ENCODE results near the gene TM9SF1. TPM values are rescaled to one million over a fixed set of nuclear protein-coding genes. Genes with fewer than 3 reads are reported as not detected.

The TM9SF1 gene
- total and polyA plus RNA-seq, 2 of the 4 experiments (the other 2 are of a cell fraction): 40.4 to 65.6 TPM

DNA sequence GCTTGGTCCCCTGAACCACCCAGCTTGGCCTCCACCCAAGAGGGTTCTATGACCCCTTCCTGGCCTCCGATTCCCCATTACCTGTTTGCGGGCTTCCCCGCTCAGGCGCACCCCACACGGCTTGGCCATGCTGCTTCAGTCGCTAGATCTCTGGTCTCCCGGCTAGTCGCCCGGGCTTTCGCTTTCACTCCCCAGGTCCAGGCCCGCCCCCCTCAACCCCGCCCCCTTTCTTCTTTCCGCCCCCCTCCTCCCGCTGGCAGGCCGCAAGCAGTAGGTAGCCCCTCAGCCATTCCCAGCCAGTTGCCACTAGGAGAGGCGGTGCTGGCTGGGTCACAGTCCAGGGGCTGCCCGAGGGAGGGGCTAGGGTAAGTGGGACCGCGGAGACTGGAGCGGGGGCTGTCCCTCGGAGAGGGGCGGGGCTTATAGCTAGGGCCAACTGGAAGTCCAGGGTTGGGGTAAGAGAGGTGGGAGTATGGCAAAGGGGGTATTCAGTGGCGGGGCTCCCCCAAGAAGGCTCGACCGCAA lies 48.7 kb downstream of the TM9SF1 start, which contains the start of gene PSME2:
PSME2 (minus strand) TSS at position 158 of the 525 bp plus-strand sequence; CDS start at position 129, 29 bp downstream.
- BruUV-seq (replicated peaks): no TSS peak
- H3K23ac ChIP-seq (ENCODE audit: low read depth, low read length): peak within 1 kb of the TSS; percentile 88
- CTCF ChIA-PET: interaction anchor here (0.6 to 1.5 kb wide), 5 partner anchors 10 to 63 kb away, joined by 3 read pairs; partner anchors contain the start of gene IRF9
- H3K27me3 ChIP-seq (ENCODE audit: control insufficient read depth, insufficient read depth, low read length): no peaks in the 10 kb centered on the region
- peaks cover 10% of the 10 kb centered on the region for H3K4me1 ChIP-seq (ENCODE audit: control insufficient read depth, insufficient read depth, low read length)
- peak within 1 kb of the TSS; percentile 46 for H4K5ac ChIP-seq (ENCODE audit: low read depth, low read length)
- no peaks in the 10 kb centered on the region for H3K9me3 ChIP-seq (ENCODE audit: control insufficient read depth, insufficient read depth, low read length)
- intact Hi-C loops (cut with micrococcal nuclease) (loop anchor here (2.0 kb wide), 1 partner anchor 150 kb away; no protein-coding TSS in a partner anchor), dilution Hi-C loops (cut with HindIII; ENCODE audit: low sequenced_read_pairs, unreplicated experiment) (no loop called here), in situ Hi-C loops (cut with MboI; ENCODE audit: low sequenced_read_pairs) (loop anchor here (25.0 kb wide), 2 partner anchors 834 to 1059 kb away; partner anchors contain the start of genes ACIN1, BCL2L2, C14orf119 and PABPN1)
- peaks cover 25% of the 10 kb centered on the region for H3K36me3 ChIP-seq (ENCODE audit: control insufficient read depth, insufficient read depth, low read length)
- peak within 1 kb of the TSS; percentile 22; the same call in 1 of the 2 replicates for H3K18ac ChIP-seq (ENCODE audit: low read depth, low read length)
- peak within 1 kb of the TSS; percentile 72 for H3K14ac ChIP-seq (replicated peaks; ENCODE audit: low read depth, low read length)
- H3K4ac ChIP-seq (ENCODE audit: low read depth, low read length): peak within 1 kb of the TSS; percentile 76
- H2AK9ac ChIP-seq (replicated peaks; ENCODE audit: low read depth, low read length, poor library complexity): peak within 1 kb of the TSS; percentile 92
- peaks cover 35 to 74% of the 10 kb centered on the region in 2 experiments for H3K79me1 ChIP-seq (ENCODE audit: low read depth in 1 of 2, low read length in 2 of 2)
- H3K4me2 ChIP-seq (ENCODE audit: low read depth, low read length): peak within 1 kb of the TSS; percentile 96
- H2BK20ac ChIP-seq (ENCODE audit: low read depth, low read length): no peak within 1 kb of the TSS; the same call in 1 of the 2 replicates
- peak within 1 kb of the TSS; percentile 75 for H4K91ac ChIP-seq (ENCODE audit: insufficient read depth, low read depth, low read length)
- H3K4me3 ChIP-seq (ENCODE audit: insufficient read depth, low read depth, low read length): peak within 1 kb of the TSS; percentile 86
- H2AK5ac ChIP-seq (ENCODE audit: low read depth, low read length): peak within 1 kb of the TSS; percentile 72
- H2BK15ac ChIP-seq (ENCODE audit: low read depth, low read length): peak within 1 kb of the TSS; percentile 10; the same call in 1 of the 3 replicates
- H2BK120ac ChIP-seq (ENCODE audit: low read depth, low read length): 0 out of 2 replicates have a peak within 1 kb of the TSS, but pooled peaks have one; percentile 3
- peaks cover 15% of the 10 kb centered on the region for H3K9me1 ChIP-seq (ENCODE audit: insufficient read depth, low read length)
- DNase-seq (peak; percentile 97), ATAC-seq (ENCODE audit: low read depth) (peak; percentile 85)
- H2BK5ac ChIP-seq (ENCODE audit: low read depth, low read length, poor library complexity, severe bottlenecking): peak within 1 kb of the TSS; percentile 71
- peaks cover 10% of the 10 kb centered on the region for H4K20me1 ChIP-seq (ENCODE audit: insufficient read depth, low read length)
- peak within 1 kb of the TSS; percentile 96 for H3K9ac ChIP-seq (ENCODE audit: low read depth, low read length)
- 0% methylated on average over 3 of the region's 25 CpGs; no CpG with 5 or more reads in 1 of the 2 experiments for WGBS, 2 experiments (ENCODE audit: extremely low coverage in 2 of 2, insufficient read length in 1 of 2)
- peak within 1 kb of the TSS; percentile 2 to 81; a peak in 3 of 4 replicates for H4K8ac ChIP-seq (ENCODE audit: low read depth in 2 of 2, low read length in 2 of 2)
- peak within 1 kb of the TSS; percentile 91 for H2AFZ ChIP-seq (replicated peaks; ENCODE audit: low read length, poor library complexity)
- POLR2A ChIA-PET (ENCODE audit: unreplicated experiment): interaction anchor here (1.0 to 1.4 kb wide), 2 partner anchors 10 to 33 kb away, joined by 3 to 6 read pairs; partner anchors contain the start of genes DCAF11, NRL and PSME1
- H3K27ac ChIP-seq (ENCODE audit: insufficient read depth, low read length): peak within 1 kb of the TSS; percentile 79
- peak within 1 kb of the TSS; percentile 67 for H3K56ac ChIP-seq (ENCODE audit: extremely low read depth, insufficient read depth, low read length)
- TF ChIP-seq RAD21 (IDR thresholded peaks at IDR 0.05; ENCODE audit: low read length) (no peak), MXI1 (IDR thresholded peaks at IDR 0.05; ENCODE audit: borderline replicate concordance, low read depth, low read length) (peak; percentile 88), RCOR1 (IDR thresholded peaks at IDR 0.05; ENCODE audit: insufficient replicate concordance, low read length) (no peak), CEBPB (IDR thresholded peaks at IDR 0.05; ENCODE audit: low read depth, low read length) (no peak), FOS (IDR thresholded peaks at IDR 0.05; ENCODE audit: low read depth, low read length) (no peak), SMC3 (IDR thresholded peaks at IDR 0.05; ENCODE audit: low read depth, low read length) (no peak), CTCF (conservative IDR thresholded peaks at IDR 0.05; ENCODE audit: low read depth, low read length) (no peak), POLR2A (IDR thresholded peaks at IDR 0.05; ENCODE audit: low read depth, low read length) (peak; percentile 66; the same call in 1 of the 2 replicates), RFX5 (IDR thresholded peaks at IDR 0.05; ENCODE audit: low read depth, low read length) (no peak), MAZ (IDR thresholded peaks at IDR 0.05; ENCODE audit: borderline replicate concordance, low read depth, low read length) (peak; percentile 89; the same call in 1 of the 2 replicates), CHD1 (IDR thresholded peaks at IDR 0.05; ENCODE audit: low read depth, low read length) (no peak), BHLHE40 (IDR thresholded peaks at IDR 0.05; ENCODE audit: low read depth, low read length) (no peak)
- TF ChIP-seq, protein P1, sequence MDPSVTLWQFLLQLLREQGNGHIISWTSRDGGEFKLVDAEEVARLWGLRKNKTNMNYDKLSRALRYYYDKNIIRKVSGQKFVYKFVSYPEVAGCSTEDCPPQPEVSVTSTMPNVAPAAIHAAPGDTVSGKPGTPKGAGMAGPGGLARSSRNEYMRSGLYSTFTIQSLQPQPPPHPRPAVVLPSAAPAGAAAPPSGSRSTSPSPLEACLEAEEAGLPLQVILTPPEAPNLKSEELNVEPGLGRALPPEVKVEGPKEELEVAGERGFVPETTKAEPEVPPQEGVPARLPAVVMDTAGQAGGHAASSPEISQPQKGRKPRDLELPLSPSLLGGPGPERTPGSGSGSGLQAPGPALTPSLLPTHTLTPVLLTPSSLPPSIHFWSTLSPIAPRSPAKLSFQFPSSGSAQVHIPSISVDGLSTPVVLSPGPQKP (IDR thresholded peaks at IDR 0.05; ENCODE audit: borderline replicate concordance, low read depth, low read length): no peak
- TF ChIP-seq, protein P2, sequence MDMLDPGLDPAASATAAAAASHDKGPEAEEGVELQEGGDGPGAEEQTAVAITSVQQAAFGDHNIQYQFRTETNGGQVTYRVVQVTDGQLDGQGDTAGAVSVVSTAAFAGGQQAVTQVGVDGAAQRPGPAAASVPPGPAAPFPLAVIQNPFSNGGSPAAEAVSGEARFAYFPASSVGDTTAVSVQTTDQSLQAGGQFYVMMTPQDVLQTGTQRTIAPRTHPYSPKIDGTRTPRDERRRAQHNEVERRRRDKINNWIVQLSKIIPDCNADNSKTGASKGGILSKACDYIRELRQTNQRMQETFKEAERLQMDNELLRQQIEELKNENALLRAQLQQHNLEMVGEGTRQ (IDR thresholded peaks at IDR 0.05; ENCODE audit: low read depth, low read length): no peak
